Esophagus muscularis mucosa (tissue), 4 donors: Measurements from ENCODE around the gene ZMIZ1. TPM values are rescaled to one million over a fixed set of nuclear protein-coding genes. Genes with fewer than 3 reads are reported as not detected.

ENCODE experiments used
- DNase-seq: peaks from one replicate; pipeline ENCODE4 v3.0.0-alpha.2; 2017; ENCODE audit errors: extremely low spot score
- H3K27ac ChIP-seq, 4 donors: fragments of 200-600 bp; sonication (generic); replicated peaks in 1 of 4; 1 replicate in 3 of 4; 2 replicates in 1 of 4; pipeline ENCODE4 v1.5.1; 2016 to 2019; ENCODE audit warnings: mild to moderate bottlenecking in 1 of 4
- H3K27me3 ChIP-seq, 4 donors: fragments of 200-600 bp; sonication (generic); one replicate each; pipeline versions ENCODE4 v1.5.1 to v1.6.0; 2016 to 2019
- H3K36me3 ChIP-seq, 4 donors: fragments of 200-600 bp; sonication (generic); one replicate each; pipeline ENCODE4 v1.5.1; 2016 to 2019
- H3K4me1 ChIP-seq, 4 donors: fragments of 200-600 bp; sonication (generic); one replicate each; pipeline ENCODE4 v1.5.1; 2016 to 2019
- H3K4me3 ChIP-seq, 4 donors: fragments of 200-600 bp; sonication (generic); 1 replicate in 2 of 4; 2 replicates in 2 of 4; pipeline ENCODE4 v1.5.1; 2016 to 2019; ENCODE audit warnings: mild to moderate bottlenecking in 4 of 4, moderate library complexity in 1 of 4
- H3K9me3 ChIP-seq, 4 donors: fragments of 200-600 bp; sonication (generic); 1 replicate in 3 of 4; 2 replicates in 1 of 4; pipeline ENCODE4 v1.5.1; 2016 to 2019
- EP300 ChIP-seq: sonication (generic); formaldehyde crosslinking; IDR thresholded peaks from one replicate; pipeline ENCODE4 v1.6.1; 2017; ENCODE audit warnings: antibody characterized with exemption
- POLR2A ChIP-seq: fragments of 450-650 bp; IDR thresholded peaks from one replicate; pipeline ENCODE4 v1.6.1; 2017; ENCODE audit warnings: antibody characterized with exemption, moderate library complexity, mild to moderate bottlenecking, low read depth
- POLR2AphosphoS5 ChIP-seq, 2 donors: sonication (generic); formaldehyde crosslinking; IDR thresholded peaks; one replicate each; pipeline ENCODE4 v1.6.1; 2017; ENCODE audit warnings: antibody characterized with exemption in 2 of 2
- WGBS: methylation state at CpG from one replicate; pipeline ENCODE4 v1.1.5; 2018; 5-methylcytosine and 5-hydroxymethylcytosine counted together
- intact Hi-C: fragments of 100-400 bp; cut with DNase I; formaldehyde crosslinking; loops from one replicate; pipeline ENCODE4 v1.15.1; 2023
- total RNA-seq, 4 donors: library from RNA; depleted of rRNA; stranded (reverse); fragments of >200 nt; gene quantifications; one replicate each; pipeline versions ENCODE4 v1.1.0 to v1.2.1, GENCODE V29; 2016
- TF ChIP-seq, protein P1 (sequence below), 3 experiments: fragments of 200-600 bp in 2 of 3; fragments of 450-650 bp in 1 of 3; sonication (generic) in 2 of 3; IDR thresholded peaks; one replicate each; pipeline ENCODE4 v1.5.1; 2017 to 2019; ENCODE audit warnings: antibody characterized with exemption in 3 of 3, mild to moderate bottlenecking in 2 of 3, moderate library complexity in 1 of 3

ZMIZ1 gene
- total RNA-seq, 4 donors from 2014 or later = 48.7 to 87.2 (median 66.0) TPM

DNA sequence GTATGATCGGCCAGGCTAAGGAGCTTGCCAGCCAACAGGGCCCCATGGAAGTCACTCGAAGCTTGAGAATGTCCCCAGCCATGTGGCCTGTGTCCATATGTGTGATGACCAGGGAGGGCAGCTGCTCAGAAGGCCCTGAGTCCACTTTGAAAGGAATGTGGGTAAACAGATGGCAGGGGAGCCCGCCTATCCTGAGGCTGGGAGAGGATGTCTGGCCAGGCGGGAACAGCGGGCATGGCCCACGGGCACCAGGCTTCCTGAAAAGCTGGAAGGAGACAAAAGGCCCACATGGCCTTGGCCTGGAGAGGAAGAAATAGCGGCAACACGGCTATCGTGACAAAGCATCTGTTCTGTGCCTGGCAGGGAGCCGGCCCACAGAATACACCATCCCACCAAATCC is 140.6 kb downstream of the ZMIZ1 start:
- no peak overlapping the region for H3K27ac ChIP-seq

DNA sequence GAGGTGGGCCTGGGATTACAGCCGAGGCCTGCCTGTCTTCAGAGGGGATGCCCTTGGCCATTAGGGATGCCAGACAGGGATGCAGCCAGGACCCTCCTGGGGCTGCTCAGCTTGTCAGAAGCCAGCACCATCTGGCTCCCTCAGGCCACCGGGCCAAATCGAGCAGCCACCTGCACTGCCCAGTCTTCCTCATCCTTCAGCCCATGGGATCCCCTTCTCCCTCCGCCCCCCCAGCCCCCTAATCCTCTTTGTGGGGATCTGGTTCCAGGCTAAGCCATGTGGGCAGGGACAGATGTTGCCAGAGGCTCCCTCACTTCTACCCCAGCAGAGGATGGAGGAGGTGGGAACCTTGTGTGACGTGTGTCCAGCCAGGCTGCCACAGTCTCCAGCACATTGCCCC is 141.1 kb downstream of the ZMIZ1 start:
- TF ChIP-seq EP300 = no peak
- no peak for TF ChIP-seq POLR2AphosphoS5 (IDR thresholded peaks at IDR 0.05)
- TF ChIP-seq POLR2A = no peak
- TF ChIP-seq, protein P1, sequence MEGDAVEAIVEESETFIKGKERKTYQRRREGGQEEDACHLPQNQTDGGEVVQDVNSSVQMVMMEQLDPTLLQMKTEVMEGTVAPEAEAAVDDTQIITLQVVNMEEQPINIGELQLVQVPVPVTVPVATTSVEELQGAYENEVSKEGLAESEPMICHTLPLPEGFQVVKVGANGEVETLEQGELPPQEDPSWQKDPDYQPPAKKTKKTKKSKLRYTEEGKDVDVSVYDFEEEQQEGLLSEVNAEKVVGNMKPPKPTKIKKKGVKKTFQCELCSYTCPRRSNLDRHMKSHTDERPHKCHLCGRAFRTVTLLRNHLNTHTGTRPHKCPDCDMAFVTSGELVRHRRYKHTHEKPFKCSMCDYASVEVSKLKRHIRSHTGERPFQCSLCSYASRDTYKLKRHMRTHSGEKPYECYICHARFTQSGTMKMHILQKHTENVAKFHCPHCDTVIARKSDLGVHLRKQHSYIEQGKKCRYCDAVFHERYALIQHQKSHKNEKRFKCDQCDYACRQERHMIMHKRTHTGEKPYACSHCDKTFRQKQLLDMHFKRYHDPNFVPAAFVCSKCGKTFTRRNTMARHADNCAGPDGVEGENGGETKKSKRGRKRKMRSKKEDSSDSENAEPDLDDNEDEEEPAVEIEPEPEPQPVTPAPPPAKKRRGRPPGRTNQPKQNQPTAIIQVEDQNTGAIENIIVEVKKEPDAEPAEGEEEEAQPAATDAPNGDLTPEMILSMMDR (IDR thresholded peaks at IDR 0.05) = no peak

More for the DNA sequence above, 140.6 kb downstream of the ZMIZ1 start:
- TF ChIP-seq POLR2A = no peak
- no peak for TF ChIP-seq POLR2AphosphoS5 (IDR thresholded peaks at IDR 0.05)
- TF ChIP-seq EP300 = no peak
- TF ChIP-seq, protein P1 (IDR thresholded peaks at IDR 0.05) = no peak
- H3K4me3 ChIP-seq = no peak overlapping the region
- H3K9me3 ChIP-seq = no peaks in the 10 kb centered on the region
- 82% methylated on average over 8 of the region's 10 CpGs for WGBS
- H3K27me3 ChIP-seq = no peaks in the 10 kb centered on the region
- H3K4me1 ChIP-seq = peaks cover 0 to 14% (median 6%) of the 10 kb centered on the region in 4 donors
- H3K36me3 ChIP-seq = peaks cover 32 to 98% (median 93%) of the 10 kb centered on the region in 4 donors
- intact Hi-C loops = no loop called here
- no peak for DNase-seq

DNA sequence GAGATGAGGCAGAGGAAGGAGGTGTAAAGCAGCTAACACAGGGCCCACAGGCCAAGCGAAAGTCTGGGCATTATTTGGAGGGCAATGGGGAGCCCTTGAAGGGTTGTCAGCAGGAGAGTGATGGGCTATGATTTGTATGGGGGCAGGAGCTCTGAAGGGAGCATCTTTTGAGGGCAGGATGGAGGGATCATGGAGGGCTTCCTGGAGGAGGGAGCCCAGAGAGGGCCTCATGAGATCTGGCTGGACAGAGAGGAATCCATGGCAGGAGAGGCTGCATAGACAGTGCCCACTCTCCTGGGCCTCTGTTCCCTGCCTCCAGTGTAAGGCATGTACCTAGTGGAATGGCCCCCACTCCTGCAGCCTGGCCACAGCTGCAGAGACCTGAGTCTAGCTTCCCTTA is 141.9 kb downstream of the ZMIZ1 start:
- intact Hi-C loops = no loop called here
- 95% methylated on average over 1 of the region's 1 CpG for WGBS
- Histone ChIP-seq H3K4me1 (peaks cover 0 to 13% (median 6%) of the 10 kb centered on the region in 4 donors), H3K27ac (no peak overlapping the region), H3K36me3 (peaks cover 32 to 100% (median 95%) of the 10 kb centered on the region in 4 donors), H3K27me3 (no peaks in the 10 kb centered on the region), H3K9me3 (no peaks in the 10 kb centered on the region), H3K4me3 (no peak overlapping the region)
- no peak for DNase-seq
- no peak for TF ChIP-seq POLR2A
- TF ChIP-seq, protein P1 (IDR thresholded peaks at IDR 0.05) = no peak
- no peak for TF ChIP-seq EP300
- no peak for TF ChIP-seq POLR2AphosphoS5 (IDR thresholded peaks at IDR 0.05)

More for the DNA sequence above, 141.1 kb downstream of the ZMIZ1 start:
- H3K9me3 ChIP-seq = no peaks in the 10 kb centered on the region
- no peaks in the 10 kb centered on the region for H3K27me3 ChIP-seq
- peaks cover 0 to 13% (median 6%) of the 10 kb centered on the region in 4 donors for H3K4me1 ChIP-seq
- no peak overlapping the region for H3K4me3 ChIP-seq
- no peak for DNase-seq
- intact Hi-C loops = no loop called here
- 98% methylated on average over 5 of the region's 5 CpGs for WGBS
- H3K27ac ChIP-seq = no peak overlapping the region
- H3K36me3 ChIP-seq = peaks cover 32 to 100% (median 95%) of the 10 kb centered on the region in 4 donors

DNA sequence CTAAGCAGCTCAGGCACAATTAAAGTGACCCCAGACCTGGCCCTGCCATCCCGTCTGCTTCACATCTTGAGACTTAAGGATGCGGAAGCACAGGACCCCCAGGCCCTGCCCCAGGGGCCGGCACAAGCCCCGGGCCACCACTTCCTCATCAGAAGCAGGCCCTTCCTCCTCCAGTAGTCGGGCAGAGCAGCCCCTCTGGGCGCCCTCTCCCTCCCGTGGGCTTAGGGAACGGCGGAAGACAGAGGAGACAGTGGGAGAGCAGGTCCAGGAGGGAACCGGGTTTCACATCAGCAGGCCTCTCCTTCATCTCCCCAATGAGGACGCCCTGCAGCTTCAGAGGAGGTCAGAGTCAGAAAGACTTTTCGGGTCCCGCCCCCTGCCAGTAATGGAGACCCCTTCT is 142.8 kb downstream of the ZMIZ1 start:
- WGBS = 88% methylated on average over 13 of the region's 13 CpGs
- H3K27ac ChIP-seq = no peak overlapping the region
- no peak overlapping the region for H3K4me3 ChIP-seq
- H3K4me1 ChIP-seq = peaks cover 0 to 8% (median 0%) of the 10 kb centered on the region in 4 donors
- no peaks in the 10 kb centered on the region for H3K27me3 ChIP-seq
- intact Hi-C loops = no loop called here
- no peaks in the 10 kb centered on the region for H3K9me3 ChIP-seq
- no peak for TF ChIP-seq POLR2AphosphoS5 (IDR thresholded peaks at IDR 0.05)
- no peak for TF ChIP-seq EP300
- TF ChIP-seq POLR2A = no peak
- TF ChIP-seq, protein P1 (IDR thresholded peaks at IDR 0.05) = no peak
- no peak for DNase-seq
- peaks cover 42 to 100% (median 96%) of the 10 kb centered on the region in 4 donors for H3K36me3 ChIP-seq

DNA sequence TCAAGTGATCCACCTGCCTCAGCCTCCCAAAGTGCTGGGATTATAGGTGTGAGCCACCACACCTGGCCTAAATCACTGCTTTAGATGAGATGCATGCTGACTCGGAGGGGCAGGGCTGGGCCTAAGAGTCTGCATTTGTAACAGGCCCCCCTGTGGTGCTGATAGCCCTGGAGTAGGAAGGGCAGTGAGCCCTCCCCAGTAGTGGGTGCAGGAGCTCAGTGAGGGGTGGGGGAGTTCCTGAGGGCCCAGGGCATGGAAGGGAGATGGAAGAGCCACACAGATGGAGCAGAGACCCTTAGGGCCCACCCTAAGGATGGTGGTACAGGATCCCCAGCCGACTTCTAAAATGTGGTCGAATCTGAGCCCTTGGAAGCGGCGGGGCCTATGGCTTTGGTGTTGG is 146.8 kb downstream of the ZMIZ1 start:
- H3K4me1 ChIP-seq = peaks cover 21 to 28% (median 25%) of the 10 kb centered on the region in 4 donors
- WGBS = 93% methylated on average over 3 of the region's 5 CpGs
- H3K27me3 ChIP-seq = no peaks in the 10 kb centered on the region
- H3K36me3 ChIP-seq = peaks cover 30 to 95% (median 85%) of the 10 kb centered on the region in 4 donors
- intact Hi-C loops = no loop called here
- no peak for DNase-seq
- TF ChIP-seq POLR2A (no peak), POLR2AphosphoS5 (IDR thresholded peaks at IDR 0.05) (no peak), EP300 (no peak)
- TF ChIP-seq, protein P1 (IDR thresholded peaks at IDR 0.05) = no peak
- no peaks in the 10 kb centered on the region for H3K9me3 ChIP-seq
- H3K4me3 ChIP-seq = no peak overlapping the region
- no peak overlapping the region for H3K27ac ChIP-seq
